Measurements from ENCODE around the gene ATG16L2.
A peak's percentile ranks its signal among the peaks of the same experiment; 100 is the strongest.

The ATG16L2 gene

DNA sequence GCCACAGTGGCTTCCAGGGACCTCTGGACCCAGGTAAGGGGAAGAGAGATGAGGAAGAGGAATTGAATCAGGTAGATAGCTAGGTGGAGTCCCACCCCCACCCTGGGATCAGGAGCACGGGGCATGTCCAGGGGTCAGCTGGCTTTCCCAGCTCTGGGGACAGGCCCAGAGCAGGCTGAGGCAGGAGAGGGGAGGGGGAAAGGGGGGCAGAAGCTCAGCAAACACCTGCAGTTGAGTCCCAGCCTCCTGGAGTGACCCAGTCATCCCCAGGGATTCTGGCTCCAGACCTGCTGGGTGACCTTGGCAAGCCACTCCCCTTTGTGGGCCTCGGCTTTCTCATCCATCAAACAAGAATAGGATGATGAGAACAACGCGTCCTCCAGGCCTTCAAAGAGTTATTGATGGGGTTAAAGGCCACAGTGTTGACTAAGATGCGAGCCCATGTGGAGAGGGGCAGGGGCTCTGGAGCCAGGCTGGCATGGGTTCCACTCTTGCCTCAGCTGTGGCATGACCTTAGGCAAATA lies 36.4 kb upstream of the ATG16L2 start:
- H3K4me2 ChIP-seq = peak overlapping the region in 5 of 11 experiments; percentile 2 to 24 (median 15); a peak in 4 of 22 replicates
- peaks cover 0 to 48% (median 5%) of the 10 kb centered on the region in 11 experiments; a peak in 9 of 22 replicates for H4K20me1 ChIP-seq
- H3K9ac ChIP-seq = no peak overlapping the region

DNA sequence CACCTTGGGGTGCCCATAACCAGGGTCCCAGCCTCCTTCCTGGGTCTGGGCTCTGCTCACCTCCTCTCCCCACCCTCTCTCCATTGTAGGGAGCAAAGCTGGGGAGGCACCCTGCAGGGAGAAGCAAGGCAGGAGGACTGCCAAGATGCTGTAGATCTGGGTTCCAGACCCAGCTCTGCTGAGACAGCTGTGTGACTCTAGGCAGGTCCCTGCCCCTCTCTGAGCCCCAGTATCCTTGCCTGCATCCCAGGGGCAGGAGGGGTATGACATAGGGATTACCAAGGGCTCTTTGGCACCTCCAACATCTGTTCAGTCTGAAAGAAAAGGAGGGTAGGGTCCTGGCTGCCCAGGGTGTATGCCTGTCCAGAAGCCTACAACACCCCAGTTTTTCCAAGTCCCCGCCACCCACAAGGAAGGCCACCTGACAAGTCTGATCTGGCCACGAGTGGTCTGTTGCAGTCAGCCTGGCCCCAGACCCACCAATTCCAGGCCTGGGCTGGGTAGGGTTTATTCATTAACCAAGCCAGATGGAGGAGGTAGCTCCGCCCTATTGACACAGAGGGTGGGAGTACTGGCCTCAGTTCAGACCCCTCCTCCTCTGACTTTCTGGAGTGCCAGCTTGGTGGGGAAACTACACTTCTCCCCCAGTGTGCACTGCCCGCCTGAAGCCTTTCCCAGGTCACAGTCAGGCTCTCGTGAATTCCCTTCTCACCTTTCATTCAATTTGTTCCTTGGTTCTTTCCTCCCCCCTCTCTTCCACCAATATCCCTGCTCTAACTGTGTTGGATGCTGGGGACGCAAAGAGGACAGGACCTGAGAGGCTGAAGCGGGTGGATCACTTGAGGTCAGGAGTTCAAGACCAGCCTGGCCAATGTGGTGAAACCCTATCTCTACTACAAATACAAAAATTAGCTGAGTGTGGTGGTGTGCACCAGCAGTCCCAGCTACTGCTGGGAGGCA lies 35.4 kb upstream of the ATG16L2 start:
- Histone ChIP-seq H3K27me3 (peaks cover 9 to 23% (median 17%) of the 10 kb centered on the region in 11 experiments; a peak in 18 of 22 replicates), H3K27ac (no peak overlapping the region), H3K4me3 (no peak overlapping the region), H3K9me3 (replicated peaks in 1 of 11) (no peaks in the 10 kb centered on the region), H4K20me1 (peaks cover 0 to 43% (median 5%) of the 10 kb centered on the region in 11 experiments; a peak in 9 of 22 replicates), H3K36me3 (no peaks in the 10 kb centered on the region), H3K9ac (no peak overlapping the region), H3K4me2 (peak overlapping the region in 3 of 11 experiments; percentile 2 to 22 (median 15); a peak in 2 of 22 replicates), H3K4me1 (peaks cover 23 to 51% (median 40%) of the 10 kb centered on the region in 10 experiments)
- no peak for TF ChIP-seq Cebpa-rat (IDR thresholded peaks at IDR 0.05)

More for the DNA sequence above, 36.4 kb upstream of the ATG16L2 start:
- Histone ChIP-seq H3K27me3 (peaks cover 9 to 23% (median 17%) of the 10 kb centered on the region in 11 experiments; a peak in 18 of 22 replicates), H3K9me3 (replicated peaks in 1 of 11) (no peaks in the 10 kb centered on the region), H3K4me3 (no peak overlapping the region), H3K27ac (no peak overlapping the region), H3K4me1 (peaks cover 33 to 61% (median 50%) of the 10 kb centered on the region in 10 experiments), H3K36me3 (no peaks in the 10 kb centered on the region)
- TF ChIP-seq Cebpa-rat (IDR thresholded peaks at IDR 0.05) = no peak

DNA sequence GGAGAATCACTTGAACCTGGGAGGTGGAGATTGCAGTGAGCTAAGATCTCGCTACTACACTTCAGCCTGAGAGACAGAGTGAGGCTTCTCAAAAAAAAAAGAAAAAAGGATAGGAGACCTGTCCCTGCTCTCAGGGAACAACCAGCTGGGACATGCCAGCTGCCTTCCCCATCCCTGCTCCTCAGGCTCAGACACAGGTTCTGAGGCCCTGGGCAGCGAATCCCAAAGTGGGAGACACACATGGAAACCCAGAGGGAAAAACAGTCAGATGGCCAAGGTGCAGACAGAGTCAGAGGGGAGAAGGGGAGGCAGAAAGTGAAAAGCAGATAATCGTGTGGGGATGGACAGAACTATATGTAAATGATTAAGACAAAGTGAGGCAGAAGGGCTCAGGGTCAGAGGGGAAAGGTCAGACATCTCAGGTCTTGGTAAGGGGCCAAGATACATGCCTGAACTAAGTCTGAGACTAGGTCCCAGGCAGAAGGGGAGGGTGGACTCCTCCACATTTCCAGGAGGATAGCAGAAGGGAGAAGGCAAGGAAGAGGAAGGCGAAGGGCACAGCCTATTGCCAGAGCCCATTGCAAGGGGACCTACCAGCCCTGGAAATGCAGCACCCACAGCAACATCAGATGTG lies 34.6 kb upstream of the ATG16L2 start:
- 0 out of 22 replicates have a peak overlapping the region, but pooled peaks of 2 of the 11 experiments have one; percentile 8 to 23 for H3K9ac ChIP-seq
- H3K9me3 ChIP-seq (replicated peaks in 1 of 11) = no peaks in the 10 kb centered on the region
- no peak overlapping the region for H3K27ac ChIP-seq
- H3K4me3 ChIP-seq = no peak overlapping the region
- no peak for TF ChIP-seq Cebpa-rat (IDR thresholded peaks at IDR 0.05)
- peaks cover 15 to 46% (median 37%) of the 10 kb centered on the region in 10 experiments for H3K4me1 ChIP-seq
- H3K4me2 ChIP-seq = peak overlapping the region in 5 of 11 experiments; percentile 84 to 92 (median 89); a peak in 6 of 22 replicates
- H4K20me1 ChIP-seq = peaks cover 0 to 35% (median 4%) of the 10 kb centered on the region in 11 experiments; a peak in 7 of 22 replicates
- H3K36me3 ChIP-seq = no peaks in the 10 kb centered on the region
- H3K27me3 ChIP-seq = peaks cover 9 to 23% (median 17%) of the 10 kb centered on the region in 11 experiments; a peak in 18 of 22 replicates

DNA sequence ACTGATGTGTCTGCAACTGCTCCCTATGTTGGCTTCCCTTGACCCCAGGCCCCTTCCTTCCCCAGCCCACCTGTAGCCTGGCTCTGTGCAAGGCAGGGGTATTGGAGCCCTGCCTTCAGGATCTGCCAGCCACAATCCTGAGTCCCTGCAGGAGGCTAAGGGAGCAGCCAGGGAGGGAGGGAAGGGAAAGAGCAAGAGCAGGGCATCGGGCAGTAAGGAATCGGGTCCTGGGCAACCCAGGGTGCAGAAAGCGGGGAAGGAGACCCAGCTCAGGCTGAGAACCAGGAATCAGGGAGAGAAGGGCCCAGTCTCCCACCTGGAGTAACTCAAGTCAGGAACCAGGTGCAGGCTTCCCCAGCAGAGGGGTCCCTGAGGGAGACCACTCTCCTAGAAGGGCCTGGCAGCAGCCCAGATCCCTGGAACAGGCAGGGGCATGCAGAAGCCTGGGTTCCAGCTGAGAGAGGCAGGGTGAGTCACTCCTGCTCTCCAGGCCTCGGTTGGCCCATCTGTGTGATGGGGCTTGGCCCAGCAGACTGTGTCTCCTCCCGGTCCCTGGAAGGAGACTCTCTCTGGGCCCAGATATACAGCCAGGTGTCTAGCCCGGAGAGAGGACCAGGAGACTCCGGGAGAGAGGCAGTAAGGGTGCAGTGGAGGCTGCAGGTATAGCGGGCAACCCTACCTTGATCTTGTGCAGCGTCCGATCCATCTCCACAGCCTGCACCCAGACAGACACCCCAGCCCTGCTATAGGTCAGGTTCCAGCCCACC lies 33.7 kb upstream of the ATG16L2 start:
- H3K4me1 ChIP-seq = peaks cover 14 to 46% (median 37%) of the 10 kb centered on the region in 10 experiments
- no peaks in the 10 kb centered on the region for H3K9me3 ChIP-seq (replicated peaks in 1 of 11)
- H3K27me3 ChIP-seq = peaks cover 9 to 23% (median 17%) of the 10 kb centered on the region in 11 experiments; a peak in 18 of 22 replicates
- H4K20me1 ChIP-seq = peaks cover 0 to 31% (median 4%) of the 10 kb centered on the region in 11 experiments; a peak in 7 of 22 replicates
- H3K36me3 ChIP-seq = no peaks in the 10 kb centered on the region
- peak overlapping the region; percentile 77 to 92 (median 89) for H3K4me2 ChIP-seq
- H3K4me3 ChIP-seq = peak overlapping the region; percentile 56 to 73 (median 65); a peak in 18 of 20 replicates
- peak overlapping the region in 10 of 11 experiments; percentile 64 to 82 (median 74); a peak in 14 of 22 replicates for H3K9ac ChIP-seq
- no peak for TF ChIP-seq Cebpa-rat (IDR thresholded peaks at IDR 0.05)
- H3K27ac ChIP-seq = no peak overlapping the region

DNA sequence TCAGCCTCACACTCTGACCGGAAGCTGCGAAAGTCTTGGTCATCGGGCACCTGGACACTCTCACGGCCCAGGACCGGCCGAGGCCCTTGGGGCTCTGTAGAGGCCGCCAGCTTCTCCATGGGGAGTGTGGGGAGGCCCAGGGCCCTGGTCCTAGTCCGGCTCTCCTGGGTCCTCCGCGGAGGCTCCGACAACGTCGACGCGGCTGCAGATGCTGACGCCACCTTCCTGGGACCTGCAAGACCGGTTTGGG lies 33.2 kb upstream of the ATG16L2 start:
- Histone ChIP-seq H3K4me1 (peaks cover 14 to 49% (median 37%) of the 10 kb centered on the region in 10 experiments), H3K4me2 (peak overlapping the region; percentile 77 to 92 (median 89)), H3K36me3 (no peaks in the 10 kb centered on the region), H3K9ac (peak overlapping the region; percentile 58 to 82 (median 74); a peak in 21 of 22 replicates), H3K4me3 (peak overlapping the region; percentile 56 to 73 (median 65)), H3K27ac (peak overlapping the region in 2 of 11 experiments; percentile 42 to 54; a peak in 1 of 22 replicates), H3K27me3 (peaks cover 9 to 23% (median 17%) of the 10 kb centered on the region in 11 experiments; a peak in 18 of 22 replicates), H3K9me3 (replicated peaks in 1 of 11) (no peaks in the 10 kb centered on the region), H4K20me1 (peaks cover 0 to 31% (median 4%) of the 10 kb centered on the region in 11 experiments; a peak in 7 of 22 replicates)
- TF ChIP-seq Cebpa-rat (IDR thresholded peaks at IDR 0.05) = no peak

DNA sequence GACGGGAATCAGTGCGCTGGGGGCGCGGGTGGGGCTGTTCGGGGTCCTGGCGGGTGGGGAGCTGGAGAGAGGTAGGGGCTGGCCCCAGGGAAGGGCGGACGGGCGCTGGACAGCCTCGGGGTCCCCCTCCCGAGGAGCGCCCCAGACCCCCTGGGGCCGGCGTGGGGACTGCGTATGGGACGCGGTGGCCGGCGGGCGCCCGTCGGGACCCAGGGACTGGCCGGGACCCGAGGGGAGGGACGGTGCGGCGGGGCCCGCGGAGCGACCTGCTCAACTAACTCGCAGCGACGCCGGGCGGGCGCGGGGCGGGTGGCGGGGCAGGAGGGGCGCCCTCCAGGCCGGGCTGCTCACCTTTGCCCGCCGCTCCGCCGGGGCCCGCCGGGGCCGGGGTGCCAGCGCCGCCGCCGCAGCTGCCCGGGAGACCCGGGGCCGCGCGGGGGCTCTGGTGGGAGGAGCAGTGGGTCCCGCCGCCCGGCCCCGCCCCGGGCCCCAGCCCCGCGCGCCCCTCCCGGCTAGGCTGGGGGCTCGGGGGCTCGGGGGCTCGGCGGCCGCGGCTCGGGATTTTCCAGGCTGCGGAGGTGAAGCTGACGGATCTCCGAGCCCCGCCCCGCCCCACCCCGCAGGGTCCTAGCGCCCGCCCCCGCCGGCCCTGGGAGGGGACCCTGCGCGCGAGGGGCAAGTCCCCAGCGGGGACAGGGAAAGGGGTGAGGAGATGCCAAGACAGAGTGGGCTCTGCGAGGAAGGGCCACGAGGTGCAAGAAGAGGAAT lies 32.7 kb upstream of the ATG16L2 start:
- H3K4me1 ChIP-seq = peaks cover 17 to 49% (median 39%) of the 10 kb centered on the region in 10 experiments
- peak overlapping the region; percentile 56 to 73 (median 65) for H3K4me3 ChIP-seq
- peak overlapping the region; percentile 84 to 92 (median 89) for H3K4me2 ChIP-seq
- peak overlapping the region; percentile 58 to 82 (median 74) for H3K9ac ChIP-seq
- H3K9me3 ChIP-seq (replicated peaks in 1 of 11) = no peaks in the 10 kb centered on the region
- peak overlapping the region in 7 of 11 experiments; percentile 28 to 54 (median 41); a peak in 10 of 22 replicates for H3K27ac ChIP-seq
- no peak for TF ChIP-seq Cebpa-rat (IDR thresholded peaks at IDR 0.05)
- peaks cover 0 to 31% (median 4%) of the 10 kb centered on the region in 11 experiments; a peak in 7 of 22 replicates for H4K20me1 ChIP-seq
- peaks cover 9 to 23% (median 17%) of the 10 kb centered on the region in 11 experiments; a peak in 18 of 22 replicates for H3K27me3 ChIP-seq
- no peaks in the 10 kb centered on the region for H3K36me3 ChIP-seq

DNA sequence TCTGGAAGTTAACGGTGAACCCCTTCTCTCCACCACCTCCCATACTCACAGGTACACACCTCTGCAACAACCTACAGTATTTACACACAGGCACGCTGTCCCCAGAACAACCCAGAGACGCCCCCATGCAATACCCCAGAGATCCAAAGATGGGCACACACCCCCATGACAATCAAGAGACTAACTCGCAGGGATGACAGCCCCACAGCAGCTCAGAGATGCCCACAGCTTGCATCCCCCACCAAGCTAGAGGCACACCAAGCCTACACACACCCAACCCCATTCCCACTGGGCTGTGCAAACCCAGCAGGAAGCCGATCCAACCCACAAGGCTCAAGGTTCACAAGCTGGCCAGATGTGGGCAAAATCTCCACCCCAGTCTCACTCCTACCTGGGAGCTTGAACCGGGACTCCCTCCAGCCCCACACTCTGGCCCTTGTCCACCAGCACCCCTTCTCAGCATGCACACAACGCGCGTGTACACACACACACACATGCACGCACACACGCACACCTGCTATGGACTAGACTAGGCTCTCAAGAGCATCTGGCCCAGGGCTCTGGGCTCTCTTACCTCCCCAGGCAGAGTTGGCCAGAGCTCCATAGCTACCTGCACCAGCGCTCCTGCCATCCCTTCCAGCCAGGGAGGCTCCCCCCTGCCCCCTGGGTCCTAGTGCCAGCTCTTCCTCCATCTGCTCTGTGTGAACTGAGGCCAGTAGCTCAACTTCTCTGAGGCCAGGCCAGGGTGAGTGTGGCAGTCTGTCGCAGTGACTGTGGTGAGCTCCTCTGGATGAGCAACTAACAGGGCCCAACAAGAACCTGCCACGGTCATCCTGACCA lies 31.9 kb upstream of the ATG16L2 start:
- peak overlapping the region in 5 of 11 experiments; percentile 41 to 76 (median 74); a peak in 3 of 22 replicates for H3K9ac ChIP-seq
- H4K20me1 ChIP-seq = peaks cover 0 to 31% (median 4%) of the 10 kb centered on the region in 11 experiments; a peak in 7 of 22 replicates
- H3K4me2 ChIP-seq = peak overlapping the region; percentile 77 to 89 (median 87)
- peaks cover 25 to 49% (median 41%) of the 10 kb centered on the region in 10 experiments for H3K4me1 ChIP-seq
- H3K36me3 ChIP-seq = no peaks in the 10 kb centered on the region
- peak overlapping the region; percentile 56 to 73 (median 65); a peak in 18 of 20 replicates for H3K4me3 ChIP-seq
- H3K27me3 ChIP-seq = peaks cover 9 to 23% (median 17%) of the 10 kb centered on the region in 11 experiments; a peak in 18 of 22 replicates
- H3K27ac ChIP-seq = no peak overlapping the region
- TF ChIP-seq Cebpa-rat (IDR thresholded peaks at IDR 0.05) = no peak
- no peaks in the 10 kb centered on the region for H3K9me3 ChIP-seq (replicated peaks in 1 of 11)
